ENCODE data around the gene CBX8. TPM values are rescaled to one million over a fixed set of nuclear protein-coding genes. Genes with fewer than 3 reads are reported as not detected.
A peak's percentile ranks its signal among the peaks of the same experiment; 100 is the strongest.
"Not testable (repeated sequence)": the region's sequence is repeated elsewhere in the genome, so short reads cannot be mapped to it uniquely, and the experiment has no call there.

Gene CBX8
- total RNA-seq, 3 donors from 2014 or later: 1.7 to 4.3 (median 3.1) TPM

DNA sequence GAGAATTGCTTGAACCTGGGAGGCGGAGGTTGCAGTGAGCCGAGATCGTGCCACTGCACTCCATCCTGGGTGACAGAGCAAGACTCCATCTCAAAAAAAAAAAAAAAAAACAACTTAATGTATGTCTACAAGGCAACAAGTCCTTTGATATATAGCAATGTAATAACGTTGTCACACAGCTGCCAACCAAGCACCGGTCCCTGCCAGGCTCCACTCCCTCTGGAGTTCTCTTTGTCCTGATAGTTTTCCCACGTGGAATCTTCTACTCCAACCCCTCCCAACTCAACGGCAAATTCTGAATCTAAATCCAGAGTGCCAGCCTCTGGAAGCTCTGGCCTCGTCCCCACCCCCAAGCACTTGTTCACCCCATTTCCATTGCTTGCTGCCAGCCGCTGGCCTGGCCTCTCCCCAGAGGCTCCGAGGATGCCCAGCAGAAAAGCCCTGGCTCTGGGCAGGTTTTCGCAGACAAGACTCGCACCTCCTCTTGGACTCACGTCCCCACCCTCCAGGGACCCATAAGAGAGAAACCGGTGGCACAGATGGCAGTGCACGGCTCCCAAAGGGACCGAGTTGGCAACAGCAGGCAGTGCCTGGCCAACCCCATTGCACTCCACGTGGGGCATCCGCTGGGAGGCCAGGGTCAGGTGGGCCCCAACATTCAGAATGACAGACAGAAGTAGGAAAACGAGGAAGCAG is 34.8 kb downstream of the CBX8 start:
- ATAC-seq (no peak), DNase-seq (no peak)
- H3K36me3 Mint-ChIP-seq (ENCODE audit: insufficient read depth): no peaks in the 10 kb centered on the region
- H3K27me3 Mint-ChIP-seq (ENCODE audit: low read depth): peaks cover 11% of the 10 kb centered on the region
- no peaks in the 10 kb centered on the region for H3K9me3 Mint-ChIP-seq
- H3K4me1 Mint-ChIP-seq (ENCODE audit: low read depth): no peaks in the 10 kb centered on the region
- H3K4me3 Mint-ChIP-seq: no peak overlapping the region

- peaks cover 12% of the 10 kb centered on the region for H3K27me3 Mint-ChIP-seq (ENCODE audit: low read depth)
- DNase-seq: no peak
- H3K9me3 Mint-ChIP-seq: no peaks in the 10 kb centered on the region
- H3K4me1 Mint-ChIP-seq (ENCODE audit: low read depth): no peaks in the 10 kb centered on the region
- H3K4me3 Mint-ChIP-seq: no peak overlapping the region
- ATAC-seq: no peak
- no peaks in the 10 kb centered on the region for H3K36me3 Mint-ChIP-seq (ENCODE audit: insufficient read depth)
Measured at GRCh38 chr17:79760197-79760906, 36.5 kb downstream of the CBX8 start.

GRCh38 chr17:79758271-79758670 is 38.6 kb downstream of the CBX8 start:
- no peaks in the 10 kb centered on the region for H3K4me1 Mint-ChIP-seq (ENCODE audit: low read depth)
- ATAC-seq (no peak), DNase-seq (no peak)
- no peaks in the 10 kb centered on the region for H3K36me3 Mint-ChIP-seq (ENCODE audit: insufficient read depth)
- H3K27me3 Mint-ChIP-seq (ENCODE audit: low read depth): peaks cover 15% of the 10 kb centered on the region
- no peak overlapping the region for H3K4me3 Mint-ChIP-seq
- no peaks in the 10 kb centered on the region for H3K9me3 Mint-ChIP-seq

DNA sequence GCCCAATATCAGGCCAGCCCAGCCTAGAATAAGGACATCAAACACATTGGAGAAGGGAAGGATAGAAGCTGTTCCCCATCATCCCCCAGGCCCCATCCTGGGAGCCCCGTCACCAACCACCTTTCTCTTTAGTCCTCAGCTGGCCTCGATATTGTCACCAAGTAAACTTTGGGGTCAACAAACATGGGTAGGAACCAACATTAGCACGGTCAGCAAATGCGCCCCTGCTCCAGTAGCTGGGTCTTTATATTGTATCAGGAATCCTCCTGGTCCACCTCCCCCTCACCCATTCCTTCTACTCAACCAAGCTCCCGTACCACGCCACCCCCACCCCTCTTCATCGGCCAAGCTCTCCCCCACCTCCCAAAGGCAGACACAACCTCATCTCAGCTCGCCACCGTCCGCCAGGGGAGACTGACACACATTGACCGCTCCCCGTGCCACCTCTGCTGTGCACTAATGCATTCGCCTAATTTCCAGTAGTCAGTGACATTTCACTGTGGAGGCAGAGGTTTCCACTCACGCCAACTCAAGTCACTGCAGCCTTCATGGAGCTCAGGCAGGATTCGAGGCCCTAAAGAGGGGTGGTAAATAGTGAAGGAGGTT is 39.6 kb downstream of the CBX8 start:
- Mint-ChIP-seq H3K4me3 (no peak overlapping the region), H3K4me1 (ENCODE audit: low read depth) (no peaks in the 10 kb centered on the region), H3K36me3 (ENCODE audit: insufficient read depth) (no peaks in the 10 kb centered on the region)

DNA sequence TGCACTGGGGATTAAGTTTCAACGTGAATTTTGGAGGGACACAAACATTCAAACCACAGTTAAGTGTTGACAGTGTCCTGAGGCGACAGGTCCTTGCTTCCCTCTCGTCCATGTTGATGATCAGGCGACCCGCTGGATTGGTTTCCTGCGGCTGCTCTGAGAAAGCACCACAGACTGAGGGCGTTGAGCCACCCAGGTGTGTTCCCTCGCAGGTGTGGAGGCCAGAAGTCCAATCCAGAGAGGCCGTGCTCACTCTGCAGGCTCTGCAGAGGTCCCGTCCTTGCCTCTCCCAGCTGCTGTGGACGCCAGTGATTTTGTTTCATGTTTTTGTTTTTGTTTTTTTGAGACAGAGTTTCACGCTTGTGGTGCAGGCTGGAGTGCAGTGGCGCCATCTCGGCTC is 41.3 kb downstream of the CBX8 start:
- Mint-ChIP-seq H3K9me3 (no peaks in the 10 kb centered on the region), H3K27me3 (ENCODE audit: low read depth) (peaks cover 26% of the 10 kb centered on the region), H3K4me3 (no peak overlapping the region), H3K36me3 (ENCODE audit: insufficient read depth) (no peaks in the 10 kb centered on the region), H3K4me1 (ENCODE audit: low read depth) (peaks cover 1% of the 10 kb centered on the region)
- DNase-seq (no peak), ATAC-seq (no peak)

More for the DNA sequence above, 39.6 kb downstream of the CBX8 start:
- H3K27me3 Mint-ChIP-seq (ENCODE audit: low read depth): peaks cover 16% of the 10 kb centered on the region
- no peaks in the 10 kb centered on the region for H3K9me3 Mint-ChIP-seq
- ATAC-seq: no peak
- DNase-seq: no peak

DNA sequence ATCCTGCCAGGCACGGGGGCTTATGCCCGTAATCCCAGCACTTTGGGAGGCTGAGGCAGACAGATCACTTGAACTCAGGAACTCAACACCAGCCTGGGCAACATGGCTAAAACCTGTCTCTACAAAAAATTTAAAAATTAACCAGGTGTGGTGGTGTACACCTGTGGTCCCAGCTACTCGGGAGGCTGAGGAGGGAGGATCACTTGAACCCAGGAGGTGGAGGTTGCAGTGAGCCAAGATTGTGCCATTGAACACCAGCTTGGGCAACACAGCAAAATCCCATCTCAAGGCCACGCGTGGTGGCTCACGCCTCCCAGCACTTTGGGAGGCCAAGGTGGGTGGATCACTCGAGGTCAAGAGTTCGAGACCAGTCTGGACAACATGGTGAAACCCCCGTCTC is 42.0 kb downstream of the CBX8 start:
- not testable (repeated sequence) for DNase-seq; H3K9me3 Mint-ChIP-seq; H3K4me3 Mint-ChIP-seq; ATAC-seq; H3K4me1 Mint-ChIP-seq (ENCODE audit: low read depth); H3K36me3 Mint-ChIP-seq (ENCODE audit: insufficient read depth)
- peaks cover 29% of the 10 kb centered on the region for H3K27me3 Mint-ChIP-seq (ENCODE audit: low read depth)

- Mint-ChIP-seq H3K4me3 (no peak overlapping the region), H3K4me1 (ENCODE audit: low read depth) (peaks cover 1% of the 10 kb centered on the region), H3K27me3 (ENCODE audit: low read depth) (peaks cover 34% of the 10 kb centered on the region), H3K36me3 (ENCODE audit: insufficient read depth) (no peaks in the 10 kb centered on the region), H3K9me3 (no peaks in the 10 kb centered on the region)
- DNase-seq (no peak), ATAC-seq (no peak)
Measured at GRCh38 chr17:79754370-79754769, 42.5 kb downstream of the CBX8 start.

DNA sequence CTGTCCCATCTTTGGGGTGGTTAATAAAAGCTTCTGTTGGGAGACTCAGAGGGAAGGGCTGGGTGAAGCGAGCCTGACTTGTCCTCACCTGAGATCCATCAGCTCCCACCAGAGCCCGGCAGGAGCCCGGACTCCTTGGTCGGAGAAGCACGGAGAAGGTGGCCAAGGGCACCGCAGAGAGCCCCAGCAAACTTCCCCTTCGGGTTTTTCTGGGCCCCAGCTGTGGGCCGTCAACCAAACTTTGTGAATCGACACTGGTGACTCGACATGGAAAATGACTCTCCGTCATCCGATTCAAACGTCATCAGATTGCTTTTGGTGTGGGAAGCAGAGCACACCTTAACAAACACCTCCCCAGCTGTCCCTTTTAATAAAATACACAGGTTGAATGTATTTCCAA is 44.7 kb downstream of the CBX8 start:
- H3K27me3 Mint-ChIP-seq (ENCODE audit: low read depth): peaks cover 41% of the 10 kb centered on the region
- H3K9me3 Mint-ChIP-seq: no peaks in the 10 kb centered on the region
- H3K4me3 Mint-ChIP-seq: no peak overlapping the region
- H3K36me3 Mint-ChIP-seq (ENCODE audit: insufficient read depth): no peaks in the 10 kb centered on the region
- peaks cover 6% of the 10 kb centered on the region for H3K4me1 Mint-ChIP-seq (ENCODE audit: low read depth)
- no peak for DNase-seq
- ATAC-seq: peak; percentile 38 to 43

GRCh38 chr17:79750650-79751545 is 46.0 kb downstream of the CBX8 start:
- H3K27me3 Mint-ChIP-seq (ENCODE audit: low read depth): peaks cover 48% of the 10 kb centered on the region
- DNase-seq (no peak), ATAC-seq (no peak)
- no peaks in the 10 kb centered on the region for H3K36me3 Mint-ChIP-seq (ENCODE audit: insufficient read depth)
- no peaks in the 10 kb centered on the region for H3K9me3 Mint-ChIP-seq
- H3K4me3 Mint-ChIP-seq: no peak overlapping the region
- peaks cover 14% of the 10 kb centered on the region for H3K4me1 Mint-ChIP-seq (ENCODE audit: low read depth)

GRCh38 chr17:79749958-79750357 is 46.9 kb downstream of the CBX8 start:
- no peaks in the 10 kb centered on the region for H3K9me3 Mint-ChIP-seq
- H3K27me3 Mint-ChIP-seq (ENCODE audit: low read depth): peaks cover 50% of the 10 kb centered on the region
- peaks cover 23% of the 10 kb centered on the region for H3K4me1 Mint-ChIP-seq (ENCODE audit: low read depth)
- no peak overlapping the region for H3K4me3 Mint-ChIP-seq
- ATAC-seq (no peak), DNase-seq (no peak)
- no peaks in the 10 kb centered on the region for H3K36me3 Mint-ChIP-seq (ENCODE audit: insufficient read depth)

DNA sequence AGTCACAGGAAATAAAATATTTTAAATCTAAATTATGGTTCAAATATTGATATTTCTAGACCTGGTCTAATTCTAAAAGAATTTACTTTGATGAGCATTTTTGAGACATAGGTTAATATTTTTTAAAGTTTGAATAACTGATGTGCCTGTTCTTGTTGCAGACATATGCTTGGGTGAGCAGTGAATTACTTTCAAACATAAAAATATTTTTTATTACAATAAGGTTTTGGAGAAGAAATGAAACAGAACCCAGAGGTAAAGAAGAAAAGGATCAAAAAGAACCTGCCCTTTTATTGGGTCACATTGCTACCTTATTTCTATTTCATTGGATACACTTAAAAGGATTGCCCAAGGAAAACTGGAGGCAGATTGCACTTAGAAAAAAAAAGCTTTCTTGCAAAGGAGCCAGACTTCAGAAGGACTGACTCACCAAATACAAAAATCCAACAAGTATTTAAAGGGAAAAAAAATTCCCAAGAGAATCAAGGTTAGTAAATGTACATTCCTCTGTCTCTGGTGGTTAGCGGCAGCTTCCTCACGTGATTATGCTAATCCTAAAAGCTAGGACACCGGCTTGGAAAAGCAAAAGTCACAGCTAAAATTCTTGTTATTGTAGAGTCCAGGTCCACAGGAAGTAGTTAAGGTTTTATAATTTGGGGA is 47.6 kb downstream of the CBX8 start:
- H3K27me3 Mint-ChIP-seq (ENCODE audit: low read depth): peaks cover 50% of the 10 kb centered on the region
- no peak for DNase-seq
- ATAC-seq: no peak
- H3K36me3 Mint-ChIP-seq (ENCODE audit: insufficient read depth): no peaks in the 10 kb centered on the region
- no peak overlapping the region for H3K4me3 Mint-ChIP-seq
- H3K9me3 Mint-ChIP-seq: no peaks in the 10 kb centered on the region
- peaks cover 23% of the 10 kb centered on the region for H3K4me1 Mint-ChIP-seq (ENCODE audit: low read depth)

DNA sequence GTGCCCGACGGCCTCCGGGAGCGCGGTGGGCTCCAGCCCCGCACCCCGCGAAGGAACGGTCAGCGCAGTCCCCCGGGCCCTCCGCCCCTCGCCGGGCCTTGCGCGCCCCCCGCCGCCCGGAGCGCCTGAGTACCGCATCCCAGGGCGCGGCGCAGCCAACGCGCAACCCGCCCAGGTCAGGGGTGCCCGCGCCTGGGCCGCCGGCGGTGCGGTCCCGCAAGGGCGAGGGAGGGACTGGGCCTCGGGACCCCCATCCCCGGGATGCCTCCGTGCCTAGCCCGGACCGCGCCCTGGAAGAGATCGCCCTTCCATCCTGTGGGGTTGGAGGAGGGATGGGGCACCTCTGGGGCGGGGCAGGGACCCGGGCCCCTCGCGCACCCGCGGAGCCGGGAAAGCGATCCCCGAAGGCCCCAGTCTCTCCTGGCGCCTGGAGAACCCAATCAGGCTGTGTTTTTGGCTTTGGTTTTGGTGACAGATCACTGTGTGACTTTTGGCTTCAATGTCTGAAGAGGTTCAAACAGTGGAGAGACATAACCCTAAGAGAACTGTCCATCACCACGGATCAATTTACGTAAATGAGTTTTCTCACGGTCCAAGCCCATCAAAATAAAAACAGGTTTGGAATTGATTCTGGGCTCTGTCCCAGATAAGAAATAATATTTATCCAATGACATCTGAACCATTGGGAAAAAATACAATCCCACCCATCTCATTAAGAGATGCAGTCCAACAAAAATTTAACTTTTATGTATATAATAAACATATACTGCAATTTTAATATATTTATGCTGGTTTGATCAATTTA is 48.4 kb downstream of the CBX8 start:
- DNase-seq (no peak), ATAC-seq (no peak)
- Mint-ChIP-seq H3K9me3 (no peaks in the 10 kb centered on the region), H3K36me3 (ENCODE audit: insufficient read depth) (no peaks in the 10 kb centered on the region), H3K4me1 (ENCODE audit: low read depth) (peaks cover 23% of the 10 kb centered on the region), H3K4me3 (no peak overlapping the region), H3K27me3 (ENCODE audit: low read depth) (peaks cover 49% of the 10 kb centered on the region)
